ENCODE results near the gene TRIM16.
"Not testable (repeated sequence)": the region's sequence is repeated elsewhere in the genome, so short reads cannot be mapped to it uniquely, and the experiment has no call there.

GRCh38 chr17:15642505-15643251, 41.4 kb downstream of the TRIM16 start:
- TF ChIP-seq POLR2A, CTCF (IDR thresholded peaks at IDR 0.05): not testable (repeated sequence)

Data from vagina (tissue), 2 donors.